Caco-2 (cell line): ENCODE measurements around the gene JADE3. TPM values are rescaled to one million over a fixed set of nuclear protein-coding genes. Genes with fewer than 3 reads are reported as not detected.

Experiments used
- BruUV-seq: library from RNA; stranded (reverse); fragments of 400-500 nt; replicated peaks from 2 replicates; lab custom pipeline; 2021; lab: Mats Ljungman, UMichigan
- CTCF ChIA-PET: fragments of 300-600 bp; sonication (Branson Sonifier 250); formaldehyde crosslinking; loops from one replicate; lab custom pipeline; 2022; ENCODE audit warnings: antibody characterized with exemption; lab: Charles Lee
- POLR2A ChIA-PET: fragments of 300-600 bp; sonication (Branson Sonifier 250); formaldehyde crosslinking; loops from one replicate; lab custom pipeline; 2022; ENCODE audit warnings: antibody characterized with exemption; lab: Charles Lee
- DNase-seq, 2 experiments: peaks; one replicate each; pipeline versions ENCODE4 v3.0.0 to v3.0.0-alpha.2; 2020 to 2022
- H3K27me3 ChIP-seq: replicated peaks from 2 replicates; pipeline ENCODE4 v1.6.0; 2011; ENCODE audit warnings: low read length; ENCODE audit not compliant: control insufficient read depth, insufficient read depth
- H3K36me3 ChIP-seq: 2 replicates; pipeline ENCODE4 v1.5.1; 2011; ENCODE audit warnings: low read length; ENCODE audit not compliant: control insufficient read depth, insufficient read depth
- H3K4me1 ChIP-seq: fragments of 250-450 bp; sonication (Bioruptor Pico); 2 replicates; pipeline ENCODE4 v1.5.1; 2020; ENCODE audit warnings: mild to moderate bottlenecking
- H3K4me3 ChIP-seq: 2 replicates; pipeline ENCODE4 v1.5.1; 2011; ENCODE audit warnings: low read depth, mild to moderate bottlenecking, control low read depth, low read length
- H3K9me3 ChIP-seq: fragments of 250-450 bp; sonication (Bioruptor Pico); 2 replicates; pipeline ENCODE4 v1.5.1; 2020; ENCODE audit warnings: mild to moderate bottlenecking, moderate library complexity
- H3K27ac Mint-ChIP-seq: one replicate; pipeline ENCODE4 v1.8.0; 2022; ENCODE audit warnings: mixed read lengths; ENCODE audit not compliant: unreplicated experiment
- H3K27me3 Mint-ChIP-seq: one replicate; pipeline ENCODE4 v1.8.0; 2022; ENCODE audit warnings: mixed read lengths; ENCODE audit not compliant: insufficient read depth, unreplicated experiment
- H3K36me3 Mint-ChIP-seq: one replicate; pipeline ENCODE4 v1.8.0; 2022; ENCODE audit warnings: mild to moderate bottlenecking, mixed read lengths; ENCODE audit not compliant: insufficient read depth, unreplicated experiment
- H3K4me1 Mint-ChIP-seq: one replicate; pipeline ENCODE4 v1.8.0; 2022; ENCODE audit warnings: low read depth, mixed read lengths; ENCODE audit not compliant: unreplicated experiment
- H3K4me3 Mint-ChIP-seq: one replicate; pipeline ENCODE4 v1.8.0; 2022; ENCODE audit warnings: mild to moderate bottlenecking, moderate library complexity, mixed read lengths; ENCODE audit not compliant: unreplicated experiment
- H3K9me3 Mint-ChIP-seq: one replicate; pipeline ENCODE4 v1.8.0; 2022; ENCODE audit warnings: mixed read lengths; ENCODE audit not compliant: unreplicated experiment
- CTCF ChIP-seq, 2 experiments: fragments of 200-600 bp in 1 of 2; IDR thresholded peaks; 1 replicate in 1 of 2; 2 replicates in 1 of 2; pipeline versions ENCODE4 v1.5.1 to v1.8.0; 2011 to 2022; ENCODE audit warnings: antibody characterized with exemption in 1 of 2, control low read depth in 1 of 2, inconsistent platforms in 1 of 2, low read depth in 1 of 2, low read length in 1 of 2, mild to moderate bottlenecking in 1 of 2, moderate library complexity in 1 of 2; ENCODE audit not compliant: insufficient read depth in 1 of 2, severe bottlenecking in 1 of 2, unreplicated experiment in 1 of 2
- intact Hi-C: fragments of 100-400 bp; cut with micrococcal nuclease; formaldehyde crosslinking; loops from one replicate; pipeline ENCODE4 v1.10.0; 2022; ENCODE audit not compliant: unreplicated experiment
- total RNA-seq: library from RNA; stranded (reverse); gene quantifications from 2 replicates; pipeline ENCODE4 v1.2.3, GENCODE V29; 2022

The JADE3 gene
- total RNA-seq, 1 experiment from 2014 or later, result 22.7 TPM

- Mint-ChIP-seq H3K27me3 (no peaks in the 10 kb centered on the region), H3K9me3 (no peaks in the 10 kb centered on the region), H3K4me3 (no peak overlapping the region), H3K36me3 (peaks cover 8% of the 10 kb centered on the region), H3K4me1 (no peaks in the 10 kb centered on the region), H3K27ac (no peak overlapping the region)
- Histone ChIP-seq H3K9me3 (no peaks in the 10 kb centered on the region), H3K36me3 (no peaks in the 10 kb centered on the region), H3K27me3 (no peaks in the 10 kb centered on the region), H3K4me1 (peaks cover 10% of the 10 kb centered on the region), H3K4me3 (no peak overlapping the region)
- intact Hi-C loops, result loop anchor here (1.0 to 5.0 kb wide), 4 partner anchors 46 to 191 kb away; no protein-coding TSS in a partner anchor
- ChIA-PET CTCF (interaction anchor here (0.9 to 2.4 kb wide), 6 partner anchors 13 to 190 kb away, joined by 3 to 12 read pairs (median 4); no protein-coding TSS in a partner anchor), POLR2A (no interaction called here)
- TF ChIP-seq CTCF (IDR thresholded peaks at IDR 0.05; ENCODE audit: insufficient read depth in 1 of 2, low read depth in 1 of 2, low read length in 1 of 2, severe bottlenecking in 1 of 2, unreplicated experiment in 1 of 2), result no peak
- no peak for DNase-seq
- BruUV-seq, result no TSS peak
These were observed 181.6 kb downstream of the JADE3 start for GRCh38 chrX:47093860-47094259.

- ChIA-PET POLR2A (no interaction called here), CTCF (no interaction called here)
- H3K27me3 ChIP-seq, result no peaks in the 10 kb centered on the region
These were observed 184.8 kb downstream of the JADE3 start for GRCh38 chrX:47097018-47097417.

GRCh38 chrX:47098338-47099094, 186.3 kb downstream of the JADE3 start:
- Histone ChIP-seq H3K4me1 (no peaks in the 10 kb centered on the region), H3K4me3 (no peak overlapping the region), H3K9me3 (no peaks in the 10 kb centered on the region), H3K27me3 (no peaks in the 10 kb centered on the region), H3K36me3 (no peaks in the 10 kb centered on the region)
- DNase-seq, result no peak
- ChIA-PET POLR2A (no interaction called here), CTCF (no interaction called here)
- BruUV-seq, result no TSS peak
- no peak overlapping the region for H3K4me3 Mint-ChIP-seq
- TF ChIP-seq CTCF (IDR thresholded peaks at IDR 0.05; ENCODE audit: insufficient read depth in 1 of 2, low read depth in 1 of 2, low read length in 1 of 2, severe bottlenecking in 1 of 2, unreplicated experiment in 1 of 2), result no peak
- no peaks in the 10 kb centered on the region for H3K27me3 Mint-ChIP-seq
- peaks cover 18% of the 10 kb centered on the region for H3K36me3 Mint-ChIP-seq
- no peak overlapping the region for H3K27ac Mint-ChIP-seq
- intact Hi-C loops, result no loop called here
- H3K9me3 Mint-ChIP-seq, result no peaks in the 10 kb centered on the region
- H3K4me1 Mint-ChIP-seq, result no peaks in the 10 kb centered on the region

More at GRCh38 chrX:47097018-47097417, 184.8 kb downstream of the JADE3 start:
- Histone ChIP-seq H3K36me3 (no peaks in the 10 kb centered on the region), H3K4me3 (no peak overlapping the region), H3K4me1 (peaks cover 10% of the 10 kb centered on the region), H3K9me3 (no peaks in the 10 kb centered on the region)
- DNase-seq, result no peak
- no TSS peak for BruUV-seq
- H3K27ac Mint-ChIP-seq, result no peak overlapping the region
- TF ChIP-seq CTCF (IDR thresholded peaks at IDR 0.05; ENCODE audit: insufficient read depth in 1 of 2, low read depth in 1 of 2, low read length in 1 of 2, severe bottlenecking in 1 of 2, unreplicated experiment in 1 of 2), result no peak
- H3K9me3 Mint-ChIP-seq, result no peaks in the 10 kb centered on the region
- intact Hi-C loops, result no loop called here
- H3K4me3 Mint-ChIP-seq, result no peak overlapping the region
- no peaks in the 10 kb centered on the region for H3K27me3 Mint-ChIP-seq
- peaks cover 18% of the 10 kb centered on the region for H3K36me3 Mint-ChIP-seq
- H3K4me1 Mint-ChIP-seq, result no peaks in the 10 kb centered on the region
